Activated B cell treated with CpG ODN at 0.5 μM for 24 hours (primary cell): ENCODE results near the gene RNF182. TPM values are rescaled to one million over a fixed set of nuclear protein-coding genes. Genes with fewer than 3 reads are reported as not detected.

Experiments
- ATAC-seq: fragments of 200-7000 bp; cut with Tn5 transposase; one replicate; pipeline ENCODE4 v1.10.0; 2021; ENCODE audit warnings: low read depth, mild to moderate bottlenecking, moderate library complexity
- CTCF ChIA-PET: fragments of 350-600 bp; sonication (Branson Sonifier 250); formaldehyde crosslinking; loops from one replicate; lab custom pipeline; 2021; ENCODE audit warnings: antibody characterized with exemption; lab: Charles Lee
- POLR2A ChIA-PET: fragments of 350-600 bp; sonication (Branson Sonifier 250); formaldehyde crosslinking; loops from one replicate; lab custom pipeline; 2021; ENCODE audit warnings: antibody characterized with exemption; lab: Charles Lee
- DNase-seq: peaks from one replicate; pipeline ENCODE4 v3.0.0; 2022
- H3K27ac Mint-ChIP-seq: one replicate; pipeline ENCODE4 v1.8.0; 2020; ENCODE audit warnings: mixed read lengths
- H3K27me3 Mint-ChIP-seq: one replicate; pipeline ENCODE4 v1.8.0; 2021; ENCODE audit warnings: mixed read lengths
- H3K36me3 Mint-ChIP-seq: one replicate; pipeline ENCODE4 v1.8.0; 2021; ENCODE audit warnings: low read depth, mixed read lengths
- H3K4me1 Mint-ChIP-seq: one replicate; pipeline ENCODE4 v1.8.0; 2021; ENCODE audit warnings: mixed read lengths
- H3K4me3 Mint-ChIP-seq: one replicate; pipeline ENCODE4 v1.8.0; 2020; ENCODE audit warnings: mild to moderate bottlenecking, mixed read lengths
- H3K9me3 Mint-ChIP-seq: one replicate; pipeline ENCODE4 v1.8.0; 2020; ENCODE audit warnings: mixed read lengths
- intact Hi-C: fragments of 100-400 bp; cut with micrococcal nuclease; formaldehyde crosslinking; loops from one replicate; pipeline ENCODE4 v1.15.1; 2024
- total RNA-seq: library from RNA; stranded (reverse); gene quantifications from 2 replicates; pipeline ENCODE4 v1.2.3, GENCODE V29; 2022
- TF ChIP-seq, protein P1 (sequence below): fragments of 200-600 bp; IDR thresholded peaks from one replicate; pipeline ENCODE4 v1.8.0; 2022; ENCODE audit warnings: antibody characterized with exemption, mild to moderate bottlenecking

The RNF182 gene
- total RNA-seq, 1 donor from 2014 or later, result not detected

GRCh38 chr6:13920552-13920951 is 4.2 kb upstream of the RNF182 start:
- Mint-ChIP-seq H3K4me3 (no peak overlapping the region), H3K36me3 (no peaks in the 10 kb centered on the region), H3K27ac (no peak overlapping the region), H3K27me3 (peaks cover 30% of the 10 kb centered on the region), H3K4me1 (peaks cover 18% of the 10 kb centered on the region), H3K9me3 (no peaks in the 10 kb centered on the region)
- POLR2A ChIA-PET, result no interaction called here
- CTCF ChIA-PET, result no interaction called here
- TF ChIP-seq, protein P1, sequence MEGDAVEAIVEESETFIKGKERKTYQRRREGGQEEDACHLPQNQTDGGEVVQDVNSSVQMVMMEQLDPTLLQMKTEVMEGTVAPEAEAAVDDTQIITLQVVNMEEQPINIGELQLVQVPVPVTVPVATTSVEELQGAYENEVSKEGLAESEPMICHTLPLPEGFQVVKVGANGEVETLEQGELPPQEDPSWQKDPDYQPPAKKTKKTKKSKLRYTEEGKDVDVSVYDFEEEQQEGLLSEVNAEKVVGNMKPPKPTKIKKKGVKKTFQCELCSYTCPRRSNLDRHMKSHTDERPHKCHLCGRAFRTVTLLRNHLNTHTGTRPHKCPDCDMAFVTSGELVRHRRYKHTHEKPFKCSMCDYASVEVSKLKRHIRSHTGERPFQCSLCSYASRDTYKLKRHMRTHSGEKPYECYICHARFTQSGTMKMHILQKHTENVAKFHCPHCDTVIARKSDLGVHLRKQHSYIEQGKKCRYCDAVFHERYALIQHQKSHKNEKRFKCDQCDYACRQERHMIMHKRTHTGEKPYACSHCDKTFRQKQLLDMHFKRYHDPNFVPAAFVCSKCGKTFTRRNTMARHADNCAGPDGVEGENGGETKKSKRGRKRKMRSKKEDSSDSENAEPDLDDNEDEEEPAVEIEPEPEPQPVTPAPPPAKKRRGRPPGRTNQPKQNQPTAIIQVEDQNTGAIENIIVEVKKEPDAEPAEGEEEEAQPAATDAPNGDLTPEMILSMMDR, result no peak
- intact Hi-C loops, result no loop called here
- ATAC-seq (no peak), DNase-seq (no peak)

GRCh38 chr6:13922750-13923149 is 2.0 kb upstream of the RNF182 start:
- Mint-ChIP-seq H3K36me3 (no peaks in the 10 kb centered on the region), H3K4me3 (no peak overlapping the region), H3K27ac (no peak overlapping the region), H3K4me1 (peaks cover 16% of the 10 kb centered on the region), H3K9me3 (no peaks in the 10 kb centered on the region), H3K27me3 (peaks cover 47% of the 10 kb centered on the region)
- ChIA-PET POLR2A (interaction anchor here (1.0 kb wide), 2 partner anchors 13 to 186 kb away, joined by 3 read pairs; no protein-coding TSS in a partner anchor), CTCF (interaction anchor here (1.1 to 2.7 kb wide), 5 partner anchors 9 to 226 kb away, joined by 3 to 12 read pairs (median 4); no protein-coding TSS in a partner anchor)
- TF ChIP-seq, protein P1, result no peak
- DNase-seq (no peak), ATAC-seq (no peak)
- intact Hi-C loops, result no loop called here

- DNase-seq (no peak), ATAC-seq (no peak)
- Mint-ChIP-seq H3K36me3 (no peaks in the 10 kb centered on the region), H3K4me1 (peaks cover 16% of the 10 kb centered on the region), H3K9me3 (no peaks in the 10 kb centered on the region), H3K27me3 (peaks cover 49% of the 10 kb centered on the region), H3K4me3 (peak overlapping the region; percentile 77), H3K27ac (no peak overlapping the region)
- intact Hi-C loops, result no loop called here
- ChIA-PET POLR2A (interaction anchor here (0.9 to 1.5 kb wide), 6 partner anchors 9 to 215 kb away, joined by 3 to 4 read pairs (median 3); partner anchors contain the start of gene CD83), CTCF (interaction anchor here (1.0 to 2.7 kb wide), 4 partner anchors 13 to 219 kb away, joined by 3 to 12 read pairs (median 4); no protein-coding TSS in a partner anchor)
- TF ChIP-seq, protein P1, result no peak
Measured at GRCh38 chr6:13923527-13924145, 1.1 kb upstream of the RNF182 start.

GRCh38 chr6:13924146-13924948 is 405 bp upstream of the RNF182 start:
- H3K27ac Mint-ChIP-seq, result peak overlapping the region; percentile 5
- DNase-seq, result peak; percentile 46
- ChIA-PET POLR2A (interaction anchor here (0.5 to 1.5 kb wide), 8 partner anchors 10 to 1310 kb away, joined by 3 to 5 read pairs (median 4); partner anchors contain the start of gene CD83), CTCF (interaction anchor here (0.7 to 2.7 kb wide), 4 partner anchors 10 to 219 kb away, joined by 3 to 12 read pairs (median 4); no protein-coding TSS in a partner anchor)
- no peaks in the 10 kb centered on the region for H3K36me3 Mint-ChIP-seq
- no peaks in the 10 kb centered on the region for H3K9me3 Mint-ChIP-seq
- intact Hi-C loops, result no loop called here
- H3K4me1 Mint-ChIP-seq, result peaks cover 16% of the 10 kb centered on the region
- TF ChIP-seq, protein P1, result no peak
- ATAC-seq, result peak; percentile 80
- peak overlapping the region; percentile 77 for H3K4me3 Mint-ChIP-seq
- peaks cover 54% of the 10 kb centered on the region for H3K27me3 Mint-ChIP-seq

- H3K36me3 Mint-ChIP-seq, result no peaks in the 10 kb centered on the region
- ChIA-PET POLR2A (no interaction called here), CTCF (no interaction called here)
- H3K27me3 Mint-ChIP-seq, result peaks cover 64% of the 10 kb centered on the region
- H3K4me1 Mint-ChIP-seq, result peaks cover 16% of the 10 kb centered on the region
- H3K4me3 Mint-ChIP-seq, result no peak overlapping the region
- no peak overlapping the region for H3K27ac Mint-ChIP-seq
- no peaks in the 10 kb centered on the region for H3K9me3 Mint-ChIP-seq
- intact Hi-C loops, result no loop called here
- TF ChIP-seq, protein P1, result no peak
- no peak for ATAC-seq
- no peak for DNase-seq
Measured at GRCh38 chr6:13926378-13926777, 1.6 kb downstream of the RNF182 start.
